T-cell (primary cell): ENCODE measurements around the gene STATH. TPM values are rescaled to one million over a fixed set of nuclear protein-coding genes. Genes with fewer than 3 reads are reported as not detected.
"Not testable (repeated sequence)": the region's sequence is repeated elsewhere in the genome, so short reads cannot be mapped to it uniquely, and the experiment has no call there.

ENCODE experiments used
- ATAC-seq, 4 experiments: fragments of 200-7000 bp in 3 of 4; fragments of 150-1000 bp in 1 of 4; cut with Tn5 transposase; replicated peaks in 1 of 4; 1 replicate in 3 of 4; 2 replicates in 1 of 4; pipeline ENCODE4 v1.10.0; 2021; ENCODE audit warnings: moderate library complexity in 3 of 4, mild to moderate bottlenecking in 2 of 4, moderate number of reproducible peaks in 1 of 4
- CTCF ChIA-PET, 2 donors: fragments of 300-600 bp; sonication (Branson Sonifier 250); formaldehyde crosslinking; loops; one replicate each; lab custom pipeline; 2022; ENCODE audit warnings: antibody characterized with exemption in 2 of 2; lab: Charles Lee
- POLR2A ChIA-PET, 2 donors: fragments of 300-600 bp; sonication (Branson Sonifier 250); formaldehyde crosslinking; loops; one replicate each; lab custom pipeline; 2022; ENCODE audit warnings: antibody characterized with exemption in 2 of 2; lab: Charles Lee
- DNase-seq, 35 experiments: peaks; one replicate each; pipeline versions ENCODE4 v3.0.0 to v3.0.0-alpha.2; 2013 to 2023
- H3K27ac ChIP-seq: one replicate; pipeline ENCODE4 v1.5.1; 2013; ENCODE audit warnings: low read length
- H3K27me3 ChIP-seq, 2 experiments: replicated peaks in 1 of 2; 1 replicate in 1 of 2; 2 replicates in 1 of 2; pipeline versions ENCODE4 v1.6.1 to v1.7.0; 2013; ENCODE audit warnings: low read length in 1 of 2, mixed read lengths in 1 of 2; ENCODE audit not compliant: control insufficient read depth in 2 of 2, insufficient read depth in 2 of 2; ENCODE audit errors: extremely low read depth in 1 of 2
- H3K36me3 ChIP-seq, 2 donors: 1 replicate in 1 of 2; 2 replicates in 1 of 2; pipeline versions ENCODE4 v1.6.1 to v1.7.0; 2013; ENCODE audit warnings: low read length in 1 of 2; ENCODE audit not compliant: control insufficient read depth in 2 of 2, insufficient read depth in 1 of 2; ENCODE audit errors: extremely low read depth in 1 of 2
- H3K4me1 ChIP-seq, 2 experiments: 1 replicate in 1 of 2; 2 replicates in 1 of 2; pipeline versions ENCODE4 v1.6.1 to v1.7.0; 2013; ENCODE audit warnings: low read length in 2 of 2, mixed read lengths in 1 of 2; ENCODE audit not compliant: insufficient read depth in 2 of 2, control insufficient read depth in 1 of 2; ENCODE audit errors: extremely low read depth in 1 of 2
- H3K4me3 ChIP-seq, 2 donors: 1 replicate in 1 of 2; 2 replicates in 1 of 2; pipeline versions ENCODE4 v1.5.1 to v1.7.0; 2013; ENCODE audit warnings: mild to moderate bottlenecking in 2 of 2, low read length in 1 of 2, moderate library complexity in 1 of 2; ENCODE audit not compliant: control insufficient read depth in 1 of 2; ENCODE audit errors: extremely low read depth in 1 of 2
- H3K9me3 ChIP-seq: 2 replicates; pipeline ENCODE4 v1.7.0; 2013
- H3K27ac Mint-ChIP-seq, 2 donors: one replicate each; pipeline ENCODE4 v1.8.0; 2020 to 2021; ENCODE audit warnings: mild to moderate bottlenecking in 2 of 2, mixed read lengths in 2 of 2
- H3K27me3 Mint-ChIP-seq, 2 donors: one replicate each; pipeline ENCODE4 v1.8.0; 2021 to 2022; ENCODE audit warnings: mixed read lengths in 2 of 2
- H3K36me3 Mint-ChIP-seq: one replicate; pipeline ENCODE4 v1.8.0; 2021; ENCODE audit warnings: mixed read lengths
- H3K4me1 Mint-ChIP-seq, 3 donors: one replicate each; pipeline ENCODE4 v1.8.0; 2020 to 2022; ENCODE audit warnings: mixed read lengths in 3 of 3, mild to moderate bottlenecking in 1 of 3
- H3K4me3 Mint-ChIP-seq, 3 donors: one replicate each; pipeline ENCODE4 v1.8.0; 2020 to 2022; ENCODE audit warnings: mild to moderate bottlenecking in 3 of 3, mixed read lengths in 3 of 3, moderate library complexity in 3 of 3
- H3K9me3 Mint-ChIP-seq, 3 donors: one replicate each; pipeline ENCODE4 v1.8.0; 2020 to 2022; ENCODE audit warnings: mixed read lengths in 3 of 3
- WGBS: methylation state at CpG from one replicate; pipeline ENCODE4 v1.1.5; 2013; ENCODE audit warnings: missing lambda C conversion rate; ENCODE audit not compliant: insufficient coverage; 5-methylcytosine and 5-hydroxymethylcytosine counted together
- total RNA-seq, 35 experiments: library from RNA in 6 of 35; stranded (reverse) in 6 of 35; fragments of 120-200 nt in 1 of 35; gene quantifications; one replicate each; pipeline versions ENCODE4 v1.2.1 to v1.2.4 and lab custom pipeline; 2013 to 2026

The STATH gene
- total RNA-seq, 5 donors from 2014 or later (not counting 1 experiment from before 2014, with no cell fraction given) = not detected

DNA sequence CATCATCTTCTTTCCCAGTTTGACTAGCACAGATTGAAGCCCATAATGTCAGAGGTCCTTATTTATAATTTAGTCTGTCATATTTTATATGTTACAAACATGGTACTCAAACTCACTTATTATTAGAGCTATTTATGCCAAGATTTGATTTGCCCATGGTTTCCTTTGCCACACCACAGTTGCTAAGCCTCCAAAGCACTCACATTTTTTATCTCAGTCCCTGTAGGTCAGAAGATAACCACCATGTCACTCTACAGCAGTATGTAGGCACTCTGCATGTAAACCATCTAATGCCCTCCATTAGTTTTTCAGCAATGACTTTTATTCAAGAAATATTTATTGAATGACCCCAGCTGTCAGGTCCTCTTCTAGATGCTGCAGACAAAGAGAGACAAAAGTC lies 6.7 kb downstream of the STATH start:
- no peak overlapping the region for H3K27ac ChIP-seq
- DNase-seq = no peak
- no peak for ATAC-seq
- Mint-ChIP-seq H3K36me3 (no peaks in the 10 kb centered on the region), H3K9me3 (peaks cover 0 to 3% (median 3%) of the 10 kb centered on the region in 3 donors), H3K27me3 (no peaks in the 10 kb centered on the region), H3K27ac (no peak overlapping the region), H3K4me1 (no peaks in the 10 kb centered on the region), H3K4me3 (no peak overlapping the region)
- no peaks in the 10 kb centered on the region for H3K9me3 ChIP-seq
- no peak overlapping the region for H3K4me3 ChIP-seq
- H3K27me3 ChIP-seq = no peaks in the 10 kb centered on the region
- POLR2A ChIA-PET = no interaction called here
- no peaks in the 10 kb centered on the region for H3K36me3 ChIP-seq
- no peaks in the 10 kb centered on the region for H3K4me1 ChIP-seq
- CTCF ChIA-PET = no interaction called here

DNA sequence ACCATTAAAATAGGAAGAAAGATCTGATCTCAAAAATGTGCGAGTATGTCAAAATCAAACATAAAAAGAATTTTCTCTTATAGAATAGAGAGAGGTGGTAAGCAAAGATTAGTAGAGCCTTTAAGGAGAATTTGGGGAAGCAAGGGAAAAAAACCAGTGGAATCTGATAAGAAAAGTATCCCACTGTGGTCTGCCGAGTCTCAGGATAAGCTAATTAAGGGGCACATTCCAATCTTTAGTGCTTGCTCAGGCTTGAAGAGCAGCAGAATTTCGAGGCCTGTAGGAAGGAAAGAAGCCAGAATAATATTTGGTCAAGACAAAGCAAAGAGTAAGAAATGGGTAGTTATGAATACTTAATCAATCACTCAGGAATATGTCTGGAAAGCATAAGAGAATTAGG lies 13.0 kb downstream of the STATH start:
- Mint-ChIP-seq H3K4me3 (no peak overlapping the region), H3K27me3 (no peaks in the 10 kb centered on the region), H3K36me3 (no peaks in the 10 kb centered on the region), H3K9me3 (peaks cover 0 to 8% (median 0%) of the 10 kb centered on the region in 3 donors), H3K4me1 (no peaks in the 10 kb centered on the region), H3K27ac (no peak overlapping the region)
- no peaks in the 10 kb centered on the region for H3K36me3 ChIP-seq
- WGBS = 58% methylated on average over 1 of the region's 3 CpGs
- H3K27ac ChIP-seq = no peak overlapping the region
- no peaks in the 10 kb centered on the region for H3K4me1 ChIP-seq
- ChIA-PET POLR2A (no interaction called here), CTCF (no interaction called here)
- no peak for DNase-seq
- no peaks in the 10 kb centered on the region for H3K27me3 ChIP-seq
- H3K9me3 ChIP-seq = no peaks in the 10 kb centered on the region
- no peak for ATAC-seq
- H3K4me3 ChIP-seq = no peak overlapping the region

DNA sequence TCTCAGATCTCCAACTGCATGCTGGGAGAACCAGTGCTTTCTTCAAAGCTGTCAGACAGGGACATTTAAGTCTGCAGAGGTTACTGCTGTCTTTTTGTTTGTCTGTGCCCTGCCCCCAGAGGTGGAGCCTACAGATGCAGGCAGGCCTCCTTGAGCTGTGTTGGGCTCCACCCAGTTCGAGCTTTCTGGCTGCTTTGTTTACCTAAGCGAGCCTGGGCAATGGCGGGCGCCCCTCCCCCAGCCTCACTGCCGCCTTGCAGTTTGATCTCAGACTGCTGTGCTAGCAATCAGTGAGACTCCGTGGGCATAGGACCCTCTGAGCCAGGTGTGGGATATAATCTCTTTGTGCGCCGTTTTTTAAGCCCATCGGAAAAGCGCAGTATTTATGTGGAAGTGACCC lies 23.2 kb downstream of the STATH start:
- H3K27me3 Mint-ChIP-seq, H3K4me1 Mint-ChIP-seq, H3K9me3 ChIP-seq, H3K36me3 ChIP-seq, H3K27ac ChIP-seq, H3K4me3 Mint-ChIP-seq, ATAC-seq, H3K4me1 ChIP-seq, POLR2A ChIA-PET, H3K27ac Mint-ChIP-seq, H3K4me3 ChIP-seq, H3K27me3 ChIP-seq, H3K36me3 Mint-ChIP-seq, CTCF ChIA-PET, DNase-seq: not testable (repeated sequence)
- H3K9me3 Mint-ChIP-seq = peaks cover 4 to 12% (median 10%) of the 10 kb centered on the region in 3 donors
- WGBS = no CpG with 5 or more reads among the region's 10 CpGs

DNA sequence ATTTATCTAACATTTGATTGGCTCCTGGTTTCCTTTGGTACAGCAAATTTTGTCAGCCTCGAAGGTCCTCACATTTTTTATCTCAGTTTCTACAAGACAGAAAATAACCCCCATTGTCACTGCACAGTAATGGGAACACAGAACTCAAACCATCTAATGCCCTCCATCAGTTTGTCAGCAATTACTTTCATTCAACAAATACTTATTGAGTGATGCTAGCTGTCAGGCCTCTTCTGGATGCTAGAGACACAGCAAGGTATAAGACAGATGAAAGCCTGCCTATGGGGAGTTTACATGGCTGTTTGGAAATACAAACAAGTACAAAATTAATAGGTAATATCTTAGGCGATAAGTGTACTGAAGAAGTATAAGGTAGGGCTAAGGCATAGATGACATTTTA lies 27.5 kb downstream of the STATH start:
- no peaks in the 10 kb centered on the region for H3K9me3 Mint-ChIP-seq
- no peak overlapping the region for H3K4me3 ChIP-seq
- no peak overlapping the region for H3K27ac Mint-ChIP-seq
- CTCF ChIA-PET = no interaction called here
- POLR2A ChIA-PET = no interaction called here
- ATAC-seq = no peak
- no peaks in the 10 kb centered on the region for H3K36me3 ChIP-seq
- H3K4me3 Mint-ChIP-seq = no peak overlapping the region
- H3K27ac ChIP-seq = no peak overlapping the region
- no CpG with 5 or more reads among the region's 2 CpGs for WGBS
- H3K4me1 ChIP-seq = no peaks in the 10 kb centered on the region
- DNase-seq = no peak
- no peaks in the 10 kb centered on the region for H3K4me1 Mint-ChIP-seq
- H3K36me3 Mint-ChIP-seq = no peaks in the 10 kb centered on the region
- no peaks in the 10 kb centered on the region for H3K27me3 ChIP-seq
- no peaks in the 10 kb centered on the region for H3K9me3 ChIP-seq
- H3K27me3 Mint-ChIP-seq = no peaks in the 10 kb centered on the region

DNA sequence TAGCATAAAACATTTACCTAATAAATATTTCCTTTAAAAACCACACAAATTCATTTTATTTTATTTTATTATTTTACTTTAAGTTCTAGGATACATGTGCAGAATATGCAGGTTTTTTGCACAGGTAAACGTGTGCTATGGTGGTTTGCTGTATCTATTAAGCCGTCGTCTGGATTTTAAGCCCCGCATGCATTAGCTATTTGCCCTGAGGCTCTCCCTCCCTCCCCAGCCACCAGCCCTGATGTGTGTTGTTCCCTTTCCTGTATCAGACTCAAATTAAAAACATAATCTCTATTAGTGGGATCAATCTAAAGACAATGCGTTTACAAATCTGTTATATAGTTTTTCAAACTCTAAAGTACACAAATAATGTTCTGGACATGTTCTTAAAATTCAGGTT lies 31.2 kb downstream of the STATH start:
- ChIA-PET CTCF (no interaction called here), POLR2A (no interaction called here)
- no CpG with 5 or more reads among the region's 5 CpGs for WGBS
- H3K27ac ChIP-seq = no peak overlapping the region
- no peak overlapping the region for H3K27ac Mint-ChIP-seq
- DNase-seq (no peak), ATAC-seq (no peak)
- H3K4me3 Mint-ChIP-seq = no peak overlapping the region
- H3K9me3 Mint-ChIP-seq = no peaks in the 10 kb centered on the region
- no peaks in the 10 kb centered on the region for H3K4me1 ChIP-seq
- H3K4me3 ChIP-seq = no peak overlapping the region
- H3K4me1 Mint-ChIP-seq = no peaks in the 10 kb centered on the region
- no peaks in the 10 kb centered on the region for H3K36me3 ChIP-seq
- H3K27me3 ChIP-seq = no peaks in the 10 kb centered on the region
- no peaks in the 10 kb centered on the region for H3K27me3 Mint-ChIP-seq
- no peaks in the 10 kb centered on the region for H3K9me3 ChIP-seq
- H3K36me3 Mint-ChIP-seq = no peaks in the 10 kb centered on the region

DNA sequence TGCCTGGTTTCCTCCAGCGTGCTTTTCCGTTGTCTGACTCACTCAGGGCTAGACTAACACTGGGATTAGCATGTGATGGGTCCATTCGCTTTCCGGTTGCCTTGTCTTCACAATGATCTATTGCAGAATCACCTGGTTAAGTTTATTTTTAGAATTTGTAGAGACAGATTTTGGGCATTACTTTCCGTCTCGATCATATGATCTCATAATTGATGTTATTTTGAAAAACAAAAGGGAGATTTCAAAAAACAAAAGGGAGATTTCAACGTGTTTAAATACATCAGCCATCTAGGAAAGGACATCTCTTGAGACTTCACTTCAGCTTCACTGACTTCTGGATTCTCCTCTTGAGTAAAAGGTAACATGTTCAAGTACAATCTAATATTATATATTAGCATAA lies 32.4 kb downstream of the STATH start, which contains the start of gene HTN3:
HTN3 (plus strand) TSS at position 301 of the 400 bp plus-strand sequence. CDS start 2,282 bp downstream, outside the sequence.
- 70% methylated on average over 2 of the region's 7 CpGs for WGBS
- H3K27ac Mint-ChIP-seq, H3K27me3 Mint-ChIP-seq, ATAC-seq, CTCF ChIA-PET, DNase-seq, H3K9me3 Mint-ChIP-seq, H3K4me3 Mint-ChIP-seq, H3K9me3 ChIP-seq, H3K4me1 ChIP-seq, H3K4me3 ChIP-seq, H3K36me3 Mint-ChIP-seq, H3K36me3 ChIP-seq, H3K27me3 ChIP-seq, H3K4me1 Mint-ChIP-seq, H3K27ac ChIP-seq, POLR2A ChIA-PET: not testable (repeated sequence)

DNA sequence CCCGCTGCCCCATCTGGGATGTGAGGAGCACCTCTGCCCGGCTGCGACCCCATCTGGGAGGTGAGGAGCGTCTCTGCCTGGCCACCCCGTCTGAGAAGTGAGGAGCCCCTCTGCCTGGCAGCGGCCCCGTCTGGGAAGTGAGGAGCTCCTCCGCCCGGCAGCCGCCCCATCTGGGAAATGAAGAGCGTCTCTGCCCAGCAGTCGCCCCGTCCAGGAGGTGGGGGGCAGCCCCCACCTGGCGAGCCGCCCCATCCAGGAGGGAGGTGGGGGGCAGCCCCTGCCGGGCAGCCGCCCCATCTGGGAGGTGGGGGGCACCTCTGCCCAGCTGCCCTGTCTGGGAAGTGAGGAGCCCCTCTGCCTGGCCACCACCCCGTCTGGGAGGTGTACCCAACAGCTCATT lies 41.8 kb downstream of the STATH start:
- H3K4me1 Mint-ChIP-seq, ATAC-seq, H3K27me3 Mint-ChIP-seq, H3K27ac Mint-ChIP-seq, H3K27ac ChIP-seq, H3K4me3 Mint-ChIP-seq, H3K4me1 ChIP-seq, H3K36me3 Mint-ChIP-seq, H3K36me3 ChIP-seq, H3K27me3 ChIP-seq, H3K4me3 ChIP-seq, POLR2A ChIA-PET, DNase-seq, CTCF ChIA-PET, H3K9me3 ChIP-seq: not testable (repeated sequence)
- peaks cover 10 to 14% (median 14%) of the 10 kb centered on the region in 3 donors for H3K9me3 Mint-ChIP-seq
- WGBS = 99% methylated on average over 9 of the region's 18 CpGs
